GM06990 (cell line): ENCODE data around the gene TTLL6.

Experiments
- DNase-seq: peaks from one replicate; pipeline ENCODE4 v3.0.0-alpha.2; 2011; ENCODE audit not compliant: insufficient read length; ENCODE audit errors: extremely low read depth
- H3K27me3 ChIP-seq: replicated peaks from 2 replicates; pipeline ENCODE4 v1.6.0; 2011; ENCODE audit warnings: low read length; ENCODE audit not compliant: control insufficient read depth, insufficient read depth
- H3K36me3 ChIP-seq: 2 replicates; pipeline ENCODE4 v1.5.1; 2011; ENCODE audit warnings: low read length; ENCODE audit not compliant: control insufficient read depth, insufficient read depth
- H3K4me3 ChIP-seq: replicated peaks from 2 replicates; pipeline ENCODE4 v1.5.1; 2011; ENCODE audit warnings: low read depth, mild to moderate bottlenecking, control low read depth, low read length
- CTCF ChIP-seq: IDR thresholded peaks from 2 replicates; pipeline ENCODE4 v1.5.1; 2011; ENCODE audit warnings: low read length, control low read depth, mild to moderate bottlenecking, inconsistent platforms; ENCODE audit not compliant: insufficient read depth, poor library complexity, severe bottlenecking

Gene TTLL6

GRCh38 chr17:48749621-48750553 is 67.1 kb downstream of the TTLL6 start:
- DNase-seq, result no peak
- TF ChIP-seq CTCF, result no peak
- H3K27me3 ChIP-seq, result peaks cover 6% of the 10 kb centered on the region
- no peaks in the 10 kb centered on the region for H3K36me3 ChIP-seq
- H3K4me3 ChIP-seq, result no peak overlapping the region

- Histone ChIP-seq H3K36me3 (no peaks in the 10 kb centered on the region), H3K27me3 (peaks cover 3% of the 10 kb centered on the region), H3K4me3 (no peak overlapping the region)
- no peak for TF ChIP-seq CTCF
- DNase-seq, result no peak
Observed at GRCh38 chr17:48748718-48749566, 68.1 kb downstream of the TTLL6 start.

- Histone ChIP-seq H3K36me3 (no peaks in the 10 kb centered on the region), H3K27me3 (peaks cover 1% of the 10 kb centered on the region), H3K4me3 (no peak overlapping the region)
- no peak for DNase-seq
- no peak for TF ChIP-seq CTCF
Observed at GRCh38 chr17:48747445-48748363, 69.3 kb downstream of the TTLL6 start.

- peaks cover 1% of the 10 kb centered on the region; the same call in 1 of the 2 replicates for H3K27me3 ChIP-seq
- no peak for TF ChIP-seq CTCF
- H3K4me3 ChIP-seq, result no peak overlapping the region
- no peaks in the 10 kb centered on the region for H3K36me3 ChIP-seq
- no peak for DNase-seq
Observed at GRCh38 chr17:48746916-48747444, 70.0 kb downstream of the TTLL6 start.

GRCh38 chr17:48745381-48746275 is 71.4 kb downstream of the TTLL6 start:
- Histone ChIP-seq H3K36me3 (no peaks in the 10 kb centered on the region), H3K4me3 (no peak overlapping the region), H3K27me3 (peaks cover 1% of the 10 kb centered on the region)
- TF ChIP-seq CTCF, result no peak
- DNase-seq, result no peak
